IMR-90 (cell line): ENCODE results near the gene L1TD1. TPM values are rescaled to one million over a fixed set of nuclear protein-coding genes. Genes with fewer than 3 reads are reported as not detected.
A peak's percentile ranks its signal among the peaks of the same experiment; 100 is the strongest.

Experiments used
- ATAC-seq: fragments of 200-7000 bp; cut with Tn5 transposase; 2 replicates; pipeline ENCODE4 v1.9.1; 2020; ENCODE audit warnings: low read depth, mild to moderate bottlenecking, moderate library complexity
- BruUV-seq: library from RNA; stranded (reverse); fragments of 400-500 nt; replicated peaks from 2 replicates; lab custom pipeline; 2021; lab: Mats Ljungman, UMichigan
- CTCF ChIA-PET: fragments of 300-600 bp; formaldehyde crosslinking; extraction: SDS; loops from one replicate; lab custom pipeline; 2021; ENCODE audit warnings: antibody characterized with exemption; lab: Yijun Ruan, JAX
- POLR2A ChIA-PET: fragments of 300-600 bp; sonication (Branson Sonifier 250); formaldehyde crosslinking; loops from one replicate; lab custom pipeline; 2022; ENCODE audit warnings: antibody characterized with exemption; ENCODE audit not compliant: unreplicated experiment; lab: Charles Lee
- DNase-seq: peaks from one replicate; pipeline ENCODE4 v3.0.0; 2013
- H2AFZ ChIP-seq: replicated peaks from 2 replicates; pipeline ENCODE3; 2013; ENCODE audit warnings: low read length, mild to moderate bottlenecking; ENCODE audit not compliant: poor library complexity
- H2AK5ac ChIP-seq: 2 replicates; pipeline ENCODE4 v1.6.1; 2013; ENCODE audit warnings: low read depth, low read length, inconsistent platforms
- H2AK9ac ChIP-seq: replicated peaks from 2 replicates; pipeline ENCODE3; 2013; ENCODE audit warnings: mild to moderate bottlenecking, low read depth, low read length, moderate library complexity; ENCODE audit not compliant: poor library complexity
- H2BK120ac ChIP-seq: 2 replicates; pipeline ENCODE4 v1.6.1; 2013; ENCODE audit warnings: low read depth, low read length, inconsistent platforms
- H2BK15ac ChIP-seq: 3 replicates; pipeline ENCODE4 v1.6.1; 2013; ENCODE audit warnings: low read depth, low read length, inconsistent platforms
- H2BK20ac ChIP-seq: 2 replicates; pipeline ENCODE4 v1.6.1; 2013; ENCODE audit warnings: low read depth, mild to moderate bottlenecking, inconsistent platforms, low read length, moderate library complexity
- H2BK5ac ChIP-seq: 2 replicates; pipeline ENCODE4 v1.6.1; 2013; ENCODE audit warnings: mild to moderate bottlenecking, low read depth, low read length, inconsistent platforms; ENCODE audit not compliant: poor library complexity, severe bottlenecking
- H3K14ac ChIP-seq: replicated peaks from 2 replicates; pipeline ENCODE4 v1.6.1; 2013; ENCODE audit warnings: low read depth, low read length, inconsistent platforms
- H3K18ac ChIP-seq: 2 replicates; pipeline ENCODE4 v1.6.1; 2013; ENCODE audit warnings: low read depth, low read length, control low read depth
- H3K23ac ChIP-seq: 2 replicates; pipeline ENCODE4 v1.6.1; 2013; ENCODE audit warnings: low read depth, low read length, inconsistent platforms
- H3K27ac ChIP-seq: 2 replicates; pipeline ENCODE4 v1.5.1; 2013; ENCODE audit warnings: mild to moderate bottlenecking, control low read depth, low read length; ENCODE audit not compliant: insufficient read depth
- H3K27me3 ChIP-seq: 2 replicates; pipeline ENCODE4 v1.6.1; 2013; ENCODE audit warnings: low read length; ENCODE audit not compliant: control insufficient read depth, insufficient read depth
- H3K36me3 ChIP-seq: 2 replicates; pipeline ENCODE4 v1.6.1; 2013; ENCODE audit warnings: low read length, mixed read lengths; ENCODE audit not compliant: control insufficient read depth, insufficient read depth
- H3K4ac ChIP-seq: 2 replicates; pipeline ENCODE4 v1.6.1; 2013; ENCODE audit warnings: low read depth, low read length, inconsistent platforms
- H3K4me1 ChIP-seq: 2 replicates; pipeline ENCODE4 v1.6.1; 2013; ENCODE audit warnings: low read length, mixed read lengths; ENCODE audit not compliant: control insufficient read depth, insufficient read depth
- H3K4me2 ChIP-seq: 2 replicates; pipeline ENCODE4 v1.6.1; 2013; ENCODE audit warnings: low read depth, mild to moderate bottlenecking, control low read depth, low read length, moderate library complexity
- H3K4me3 ChIP-seq: 2 replicates; pipeline ENCODE4 v1.5.1; 2013; ENCODE audit warnings: low read depth, mild to moderate bottlenecking, control low read depth, low read length, moderate library complexity; ENCODE audit not compliant: insufficient read depth
- H3K56ac ChIP-seq: 2 replicates; pipeline ENCODE4 v1.6.1; 2013; ENCODE audit warnings: low read length, inconsistent platforms; ENCODE audit not compliant: insufficient read depth; ENCODE audit errors: extremely low read depth
- H3K79me1 ChIP-seq, 2 experiments: 2 replicates each; pipeline ENCODE4 v1.6.1; 2013; ENCODE audit warnings: low read length in 2 of 2, inconsistent platforms in 1 of 2, low read depth in 1 of 2
- H3K9ac ChIP-seq: 2 replicates; pipeline ENCODE4 v1.6.1; 2013; ENCODE audit warnings: low read depth, low read length, control low read depth
- H3K9me1 ChIP-seq: 2 replicates; pipeline ENCODE4 v1.6.1; 2013; ENCODE audit warnings: low read length, inconsistent platforms; ENCODE audit not compliant: insufficient read depth
- H3K9me3 ChIP-seq: 2 replicates; pipeline ENCODE4 v1.6.1; 2013; ENCODE audit warnings: low read length; ENCODE audit not compliant: control insufficient read depth, insufficient read depth
- H4K20me1 ChIP-seq: 2 replicates; pipeline ENCODE4 v1.6.1; 2013; ENCODE audit warnings: low read length, inconsistent platforms; ENCODE audit not compliant: insufficient read depth
- H4K5ac ChIP-seq: 2 replicates; pipeline ENCODE4 v1.6.1; 2013; ENCODE audit warnings: mild to moderate bottlenecking, low read depth, low read length, control low read depth
- H4K8ac ChIP-seq, 2 experiments: 2 replicates each; pipeline ENCODE4 v1.6.1; 2013; ENCODE audit warnings: low read depth in 2 of 2, low read length in 2 of 2, control low read depth in 1 of 2, inconsistent platforms in 1 of 2
- H4K91ac ChIP-seq: 2 replicates; pipeline ENCODE4 v1.6.1; 2013; ENCODE audit warnings: low read depth, low read length, inconsistent platforms; ENCODE audit not compliant: insufficient read depth
- BHLHE40 ChIP-seq: fragments of 150-350 bp; IDR thresholded peaks from 2 replicates; pipeline ENCODE4 v1.6.1; 2016; ENCODE audit warnings: mild to moderate bottlenecking, low read depth, low read length
- CEBPB ChIP-seq: IDR thresholded peaks from 2 replicates; pipeline ENCODE4 v1.6.1; 2012; ENCODE audit warnings: low read depth, low read length, improper control_type of control experiment
- CHD1 ChIP-seq: IDR thresholded peaks from 2 replicates; pipeline ENCODE4 v1.6.1; 2012; ENCODE audit warnings: low read depth, low read length, improper control_type of control experiment
- CTCF ChIP-seq: conservative IDR thresholded peaks from 2 replicates; pipeline ENCODE4 v1.5.1; 2012; ENCODE audit warnings: mild to moderate bottlenecking, low read depth, low read length, improper control_type of control experiment
- ELK1 ChIP-seq: fragments of 150-350 bp; IDR thresholded peaks from 2 replicates; pipeline ENCODE4 v1.6.1; 2016; ENCODE audit warnings: low read depth, mild to moderate bottlenecking, low read length, moderate library complexity, borderline replicate concordance
- FOS ChIP-seq: fragments of 150-350 bp; IDR thresholded peaks from 2 replicates; pipeline ENCODE4 v1.6.1; 2016; ENCODE audit warnings: low read depth, low read length
- MAFK ChIP-seq: IDR thresholded peaks from 2 replicates; pipeline ENCODE4 v1.6.1; 2012; ENCODE audit warnings: low read depth, low read length, improper control_type of control experiment
- MAZ ChIP-seq: IDR thresholded peaks from 2 replicates; pipeline ENCODE4 v1.6.1; 2012; ENCODE audit warnings: low read depth, mild to moderate bottlenecking, low read length, improper control_type of control experiment, moderate library complexity, borderline replicate concordance
- MXI1 ChIP-seq: IDR thresholded peaks from 2 replicates; pipeline ENCODE4 v1.6.1; 2012; ENCODE audit warnings: low read depth, mild to moderate bottlenecking, low read length, moderate library complexity, borderline replicate concordance
- NFE2L2 ChIP-seq: fragments of 150-350 bp; IDR thresholded peaks from 2 replicates; pipeline ENCODE4 v1.6.1; 2016; ENCODE audit warnings: low read depth, mild to moderate bottlenecking, low read length
- POLR2A ChIP-seq: IDR thresholded peaks from 2 replicates; pipeline ENCODE4 v1.6.1; 2012; ENCODE audit warnings: mild to moderate bottlenecking, low read depth, low read length
- RAD21 ChIP-seq: IDR thresholded peaks from 2 replicates; pipeline ENCODE4 v1.6.1; 2012; ENCODE audit warnings: low read length, improper control_type of control experiment
- RCOR1 ChIP-seq: IDR thresholded peaks from 2 replicates; pipeline ENCODE4 v1.6.1; 2012; ENCODE audit warnings: mild to moderate bottlenecking, low read length, improper control_type of control experiment; ENCODE audit not compliant: insufficient replicate concordance
- RFX5 ChIP-seq: IDR thresholded peaks from 2 replicates; pipeline ENCODE4 v1.8.0; 2012; ENCODE audit warnings: low read depth, mild to moderate bottlenecking, low read length, moderate library complexity
- SMC3 ChIP-seq: fragments of 150-350 bp; IDR thresholded peaks from 2 replicates; pipeline ENCODE4 v1.6.1; 2016; ENCODE audit warnings: low read depth, mild to moderate bottlenecking, antibody characterized with exemption, low read length, moderate library complexity
- USF2 ChIP-seq: fragments of 150-350 bp; IDR thresholded peaks from 2 replicates; pipeline ENCODE4 v1.6.1; 2017; ENCODE audit warnings: mild to moderate bottlenecking, antibody characterized with exemption, low read length, low read depth
- WGBS, 2 experiments: methylation state at CpG; one replicate each; pipeline versions ENCODE4 v1.1.5 to v1.1.7; 2013; ENCODE audit warnings: missing lambda C conversion rate in 2 of 2; ENCODE audit not compliant: insufficient read length in 1 of 2; ENCODE audit errors: extremely low coverage in 2 of 2; 5-methylcytosine and 5-hydroxymethylcytosine counted together
- dilution Hi-C: fragments of 300-500 bp; cut with HindIII; formaldehyde crosslinking; loops from one replicate; pipeline ENCODE4 v1.14.3; 2018; ENCODE audit warnings: low sequenced_read_pairs; ENCODE audit not compliant: unreplicated experiment
- in situ Hi-C: fragments of 300-500 bp; cut with MboI; formaldehyde crosslinking; loops from 3 replicates; pipeline ENCODE4 v1.14.3; 2019; ENCODE audit warnings: low sequenced_read_pairs, inconsistent platforms, mixed read lengths
- intact Hi-C: fragments of 100-400 bp; cut with micrococcal nuclease; formaldehyde crosslinking; loops from 2 replicates; pipeline ENCODE4 v1.10.0; 2022
- polyA plus RNA-seq, 3 experiments: library from polyadenylated mRNA; depleted of rRNA; stranded (reverse); fragments of >200 nt; gene quantifications; 2 replicates each; pipeline ENCODE4 v1.2.3, GENCODE V29; 2012; ENCODE audit warnings: low replicate concordance in 1 of 3
- total RNA-seq: library from RNA; depleted of rRNA; stranded (reverse); fragments of >200 nt; gene quantifications from 2 replicates; pipeline ENCODE4 v1.2.3, GENCODE V29; 2012

L1TD1 gene
- total and polyA plus RNA-seq, 2 of the 4 experiments (the other 2 are of a cell fraction) = not detected

GRCh38 chr1:62230718-62231117 lies 36.1 kb downstream of the L1TD1 start:
- no peak overlapping the region for H3K4me3 ChIP-seq
- H3K9me1 ChIP-seq = no peaks in the 10 kb centered on the region
- intact Hi-C loops = no loop called here
- TF ChIP-seq RFX5 = no peak
- TF ChIP-seq MAFK = no peak
- TF ChIP-seq CEBPB = no peak
- TF ChIP-seq MXI1 = no peak
- no peak for TF ChIP-seq FOS
- TF ChIP-seq SMC3 = no peak
- no peak for TF ChIP-seq CTCF
- TF ChIP-seq MAZ = no peak
- no peak for TF ChIP-seq BHLHE40
- TF ChIP-seq POLR2A = no peak
- TF ChIP-seq RCOR1 = no peak
- TF ChIP-seq USF2 = no peak
- TF ChIP-seq CHD1 = no peak
- TF ChIP-seq NFE2L2 = no peak
- no peak for TF ChIP-seq ELK1
- TF ChIP-seq RAD21 = no peak
- no peaks in the 10 kb centered on the region for H4K20me1 ChIP-seq
- no peak overlapping the region for H4K8ac ChIP-seq
- H2BK5ac ChIP-seq = no peak overlapping the region
- H2BK120ac ChIP-seq = no peak overlapping the region
- no peak overlapping the region for H3K27ac ChIP-seq
- H3K79me1 ChIP-seq = no peaks in the 10 kb centered on the region
- 79% methylated on average over 2 of the region's 5 CpGs; no CpG with 5 or more reads in 1 of the 2 experiments for WGBS, 2 experiments
- CTCF ChIA-PET = no interaction called here
- POLR2A ChIA-PET = no interaction called here
- peaks cover 15% of the 10 kb centered on the region for H3K9me3 ChIP-seq
- H3K56ac ChIP-seq = no peak overlapping the region
- H2AK9ac ChIP-seq = no peak overlapping the region
- no peaks in the 10 kb centered on the region for H3K27me3 ChIP-seq
- H3K4me2 ChIP-seq = no peak overlapping the region
- ATAC-seq (no peak), DNase-seq (peak; percentile 19)
- no peak overlapping the region for H3K4ac ChIP-seq
- no peak overlapping the region for H4K5ac ChIP-seq
- no peak overlapping the region for H3K23ac ChIP-seq
- H3K9ac ChIP-seq = no peak overlapping the region
- dilution Hi-C loops = no loop called here
- H2BK20ac ChIP-seq = no peak overlapping the region
- H2AK5ac ChIP-seq = no peak overlapping the region
- H2AFZ ChIP-seq = no peak overlapping the region
- no TSS peak for BruUV-seq
- in situ Hi-C loops = no loop called here
- H3K18ac ChIP-seq = no peak overlapping the region
- H3K4me1 ChIP-seq = no peaks in the 10 kb centered on the region
- H3K14ac ChIP-seq = no peak overlapping the region
- no peak overlapping the region for H4K91ac ChIP-seq
- no peak overlapping the region for H2BK15ac ChIP-seq
- H3K36me3 ChIP-seq = no peaks in the 10 kb centered on the region
